ENCODE data around the gene HINT3.
A peak's percentile ranks its signal among the peaks of the same experiment; 100 is the strongest.
"Not testable (repeated sequence)": the region's sequence is repeated elsewhere in the genome, so short reads cannot be mapped to it uniquely, and the experiment has no call there.

HINT3 gene

GRCh38 chr6:125968493-125968892 is 11.9 kb downstream of the HINT3 start:
- Histone ChIP-seq H3K27me3 (ENCODE audit: insufficient read depth, low read length) (no peaks in the 10 kb centered on the region), H3K4ac (ENCODE audit: low read depth, low read length) (no peak overlapping the region), H2AFZ (ENCODE audit: insufficient read depth, low read length, poor library complexity) (no peak overlapping the region), H3K9me3 (ENCODE audit: insufficient read depth, low read depth, low read length) (no peaks in the 10 kb centered on the region), H3K79me1 (ENCODE audit: low read length) (no peaks in the 10 kb centered on the region), H3K4me2 (ENCODE audit: low read length) (no peak overlapping the region), H3K14ac (ENCODE audit: low read length) (no peak overlapping the region), H3K79me2 (ENCODE audit: control insufficient read depth, insufficient read depth, low read length, poor library complexity) (no peaks in the 10 kb centered on the region), H2AK5ac (ENCODE audit: low read length) (no peak overlapping the region), H2BK120ac (ENCODE audit: insufficient read depth, low read length, poor library complexity) (no peak overlapping the region), H3K27ac (ENCODE audit: low read depth, low read length) (no peak overlapping the region), H3K4me3 (ENCODE audit: low read depth, low read length) (no peak overlapping the region), H3K4me1 (ENCODE audit: control insufficient read depth in 1 of 2, insufficient read depth in 2 of 2, low read length in 2 of 2) (no peaks in the 10 kb centered on the region), H2BK5ac (ENCODE audit: low read depth, low read length, poor library complexity) (no peak overlapping the region), H2BK12ac (ENCODE audit: low read length) (no peak overlapping the region), H4K8ac (ENCODE audit: low read depth, low read length) (no peak overlapping the region), H3K36me3 (ENCODE audit: control insufficient read depth in 1 of 2, insufficient read depth in 2 of 2, low read length in 2 of 2) (no peaks in the 10 kb centered on the region), H3K23ac (ENCODE audit: low read length) (no peak overlapping the region), H4K12ac (ENCODE audit: low read depth, low read length) (no peak overlapping the region), H4K91ac (ENCODE audit: low read depth, low read length) (no peak overlapping the region), H3K18ac (ENCODE audit: low read length) (no peak overlapping the region), H3K9ac (ENCODE audit: low read length) (no peak overlapping the region)
- DNase-seq, result no peak
- WGBS (ENCODE audit: extremely low coverage, insufficient coverage, insufficient read length), result no CpG with 5 or more reads among the region's 2 CpGs

DNA sequence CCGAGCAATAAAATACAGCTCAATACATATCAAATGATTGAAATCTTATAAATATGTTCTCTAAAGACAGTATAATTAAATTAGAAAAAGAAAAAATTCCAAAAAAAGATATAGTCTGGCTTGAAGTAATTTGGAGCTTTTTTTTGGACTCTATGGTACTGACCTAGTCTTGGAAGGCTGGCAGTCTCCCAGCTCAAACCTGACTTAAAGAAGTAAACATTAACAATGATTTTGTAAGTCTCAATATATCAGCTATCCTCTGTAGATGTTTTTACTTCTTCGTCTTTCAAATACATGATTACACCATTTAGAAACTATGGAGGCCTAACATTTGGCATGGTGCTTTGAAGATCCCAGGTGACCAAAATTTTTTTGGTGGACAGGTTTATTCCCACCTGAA is 14.2 kb downstream of the HINT3 start:
- no peaks in the 10 kb centered on the region for H3K27me3 ChIP-seq (ENCODE audit: insufficient read depth, low read length)
- H3K79me2 ChIP-seq (ENCODE audit: control insufficient read depth, insufficient read depth, low read length, poor library complexity), result no peaks in the 10 kb centered on the region
- no peak overlapping the region for H3K4me2 ChIP-seq (ENCODE audit: low read length)
- H3K23ac ChIP-seq (ENCODE audit: low read length), result no peak overlapping the region
- no peak overlapping the region for H3K9ac ChIP-seq (ENCODE audit: low read length)
- H4K12ac ChIP-seq (ENCODE audit: low read depth, low read length), result no peak overlapping the region
- H2BK120ac ChIP-seq (ENCODE audit: insufficient read depth, low read length, poor library complexity), result no peak overlapping the region
- H3K4me1 ChIP-seq (ENCODE audit: control insufficient read depth in 1 of 2, insufficient read depth in 2 of 2, low read length in 2 of 2), result no peaks in the 10 kb centered on the region
- H2AK5ac ChIP-seq (ENCODE audit: low read length), result no peak overlapping the region
- H3K18ac ChIP-seq (ENCODE audit: low read length), result no peak overlapping the region
- H2BK5ac ChIP-seq (ENCODE audit: low read depth, low read length, poor library complexity), result no peak overlapping the region
- H3K27ac ChIP-seq (ENCODE audit: low read depth, low read length), result no peak overlapping the region
- no peak for DNase-seq
- no peaks in the 10 kb centered on the region for H3K36me3 ChIP-seq (ENCODE audit: control insufficient read depth in 1 of 2, insufficient read depth in 2 of 2, low read length in 2 of 2)
- no peak overlapping the region for H3K4me3 ChIP-seq (ENCODE audit: low read depth, low read length)
- H3K79me1 ChIP-seq (ENCODE audit: low read length), result no peaks in the 10 kb centered on the region
- WGBS (ENCODE audit: extremely low coverage, insufficient coverage, insufficient read length), result no CpG with 5 or more reads among the region's 2 CpGs
- H2BK12ac ChIP-seq (ENCODE audit: low read length), result no peak overlapping the region
- H3K9me3 ChIP-seq (ENCODE audit: insufficient read depth, low read depth, low read length), result no peaks in the 10 kb centered on the region
- H4K8ac ChIP-seq (ENCODE audit: low read depth, low read length), result no peak overlapping the region
- no peak overlapping the region for H3K14ac ChIP-seq (ENCODE audit: low read length)
- H2AFZ ChIP-seq (ENCODE audit: insufficient read depth, low read length, poor library complexity), result no peak overlapping the region
- H4K91ac ChIP-seq (ENCODE audit: low read depth, low read length), result no peak overlapping the region
- H3K4ac ChIP-seq (ENCODE audit: low read depth, low read length), result no peak overlapping the region

GRCh38 chr6:125972478-125972877 is 15.9 kb downstream of the HINT3 start:
- not testable (repeated sequence) for H3K9ac ChIP-seq (ENCODE audit: low read length); H3K4me1 ChIP-seq (ENCODE audit: control insufficient read depth in 1 of 2, insufficient read depth in 2 of 2, low read length in 2 of 2); H4K91ac ChIP-seq (ENCODE audit: low read depth, low read length); H3K18ac ChIP-seq (ENCODE audit: low read length); H3K9me3 ChIP-seq (ENCODE audit: insufficient read depth, low read depth, low read length); H4K12ac ChIP-seq (ENCODE audit: low read depth, low read length); H3K4ac ChIP-seq (ENCODE audit: low read depth, low read length); H2AK5ac ChIP-seq (ENCODE audit: low read length); H3K36me3 ChIP-seq (ENCODE audit: control insufficient read depth in 1 of 2, insufficient read depth in 2 of 2, low read length in 2 of 2); H2BK5ac ChIP-seq (ENCODE audit: low read depth, low read length, poor library complexity); H2BK120ac ChIP-seq (ENCODE audit: insufficient read depth, low read length, poor library complexity); H3K79me2 ChIP-seq (ENCODE audit: control insufficient read depth, insufficient read depth, low read length, poor library complexity); H3K27me3 ChIP-seq (ENCODE audit: insufficient read depth, low read length); H3K14ac ChIP-seq (ENCODE audit: low read length); H2BK12ac ChIP-seq (ENCODE audit: low read length); H3K27ac ChIP-seq (ENCODE audit: low read depth, low read length); H3K4me3 ChIP-seq (ENCODE audit: low read depth, low read length); H3K79me1 ChIP-seq (ENCODE audit: low read length); H3K4me2 ChIP-seq (ENCODE audit: low read length); H2AFZ ChIP-seq (ENCODE audit: insufficient read depth, low read length, poor library complexity); H3K23ac ChIP-seq (ENCODE audit: low read length); DNase-seq; H4K8ac ChIP-seq (ENCODE audit: low read depth, low read length)
- WGBS (ENCODE audit: extremely low coverage, insufficient coverage, insufficient read length), result no CpG with 5 or more reads among the region's 1 CpG

DNA sequence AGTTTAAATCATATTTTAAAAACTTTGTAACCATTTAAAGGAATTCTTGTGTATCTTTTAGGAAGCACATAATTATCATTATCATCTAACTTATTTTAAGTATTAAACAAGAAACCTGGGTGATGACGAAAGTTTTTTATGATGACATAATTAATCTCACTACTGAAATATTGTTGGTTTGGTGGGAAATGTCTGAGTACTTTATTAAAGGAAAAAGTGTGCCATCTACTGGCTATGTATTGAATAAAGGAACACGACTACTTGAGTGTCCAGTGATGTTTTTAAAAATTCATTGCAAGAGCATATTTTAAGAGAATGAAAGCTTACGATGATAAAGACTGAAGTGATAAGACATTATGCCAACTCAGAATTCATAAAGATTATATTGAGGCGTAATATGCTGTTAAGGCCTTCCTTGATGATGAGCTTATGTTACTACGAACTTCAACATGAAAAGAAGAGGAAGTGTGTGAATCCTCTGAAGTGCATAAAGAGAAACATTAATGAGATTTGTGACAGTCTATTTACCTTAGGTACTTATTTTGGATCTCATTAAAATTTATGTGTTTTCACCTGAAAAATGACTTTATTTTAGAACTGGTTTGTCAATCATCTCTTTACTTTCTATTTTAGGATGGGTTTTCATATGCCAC is 17.8 kb downstream of the HINT3 start:
- Histone ChIP-seq H2BK5ac (ENCODE audit: low read depth, low read length, poor library complexity) (no peak overlapping the region), H3K79me1 (ENCODE audit: low read length) (no peaks in the 10 kb centered on the region), H3K18ac (ENCODE audit: low read length) (no peak overlapping the region), H2AFZ (ENCODE audit: insufficient read depth, low read length, poor library complexity) (no peak overlapping the region), H4K8ac (ENCODE audit: low read depth, low read length) (no peak overlapping the region), H3K27ac (ENCODE audit: low read depth, low read length) (no peak overlapping the region), H3K36me3 (ENCODE audit: control insufficient read depth in 1 of 2, insufficient read depth in 2 of 2, low read length in 2 of 2) (no peaks in the 10 kb centered on the region), H3K14ac (ENCODE audit: low read length) (no peak overlapping the region), H3K4me1 (ENCODE audit: control insufficient read depth in 1 of 2, insufficient read depth in 2 of 2, low read length in 2 of 2) (no peaks in the 10 kb centered on the region), H3K9ac (ENCODE audit: low read length) (no peak overlapping the region), H3K23ac (ENCODE audit: low read length) (no peak overlapping the region), H2AK5ac (ENCODE audit: low read length) (no peak overlapping the region), H3K79me2 (ENCODE audit: control insufficient read depth, insufficient read depth, low read length, poor library complexity) (no peaks in the 10 kb centered on the region), H3K4me2 (ENCODE audit: low read length) (no peak overlapping the region), H3K9me3 (ENCODE audit: insufficient read depth, low read depth, low read length) (no peaks in the 10 kb centered on the region), H2BK12ac (ENCODE audit: low read length) (no peak overlapping the region), H2BK120ac (ENCODE audit: insufficient read depth, low read length, poor library complexity) (no peak overlapping the region), H4K91ac (ENCODE audit: low read depth, low read length) (no peak overlapping the region), H3K4ac (ENCODE audit: low read depth, low read length) (no peak overlapping the region), H3K4me3 (ENCODE audit: low read depth, low read length) (no peak overlapping the region), H3K27me3 (ENCODE audit: insufficient read depth, low read length) (no peaks in the 10 kb centered on the region), H4K12ac (ENCODE audit: low read depth, low read length) (no peak overlapping the region)
- DNase-seq, result peak in 1 of 2 donors; percentile 73
- WGBS (ENCODE audit: extremely low coverage, insufficient coverage, insufficient read length), result no CpG with 5 or more reads among the region's 5 CpGs
